G401 (cell line): ENCODE data around the gene CMKLR1. TPM values are rescaled to one million over a fixed set of nuclear protein-coding genes. Genes with fewer than 3 reads are reported as not detected.
A peak's percentile ranks its signal among the peaks of the same experiment; 100 is the strongest.

Experiments
- DNase-seq: peaks from one replicate; pipeline ENCODE4 v3.0.0-alpha.2; 2015; ENCODE audit warnings: low spot score
- in situ Hi-C: cut with HindIII; loops from 2 replicates; pipeline ENCODE4 v1.10.0; 2016; ENCODE audit warnings: low sequenced_read_pairs, mixed read lengths
- total RNA-seq: library from RNA; depleted of rRNA; stranded (reverse); fragments of >200 nt; shearing (Covaris generic); gene quantifications from 2 replicates; pipeline ENCODE4 v1.2.3, GENCODE V29; 2014; rRNA removed

The CMKLR1 gene, protein sequence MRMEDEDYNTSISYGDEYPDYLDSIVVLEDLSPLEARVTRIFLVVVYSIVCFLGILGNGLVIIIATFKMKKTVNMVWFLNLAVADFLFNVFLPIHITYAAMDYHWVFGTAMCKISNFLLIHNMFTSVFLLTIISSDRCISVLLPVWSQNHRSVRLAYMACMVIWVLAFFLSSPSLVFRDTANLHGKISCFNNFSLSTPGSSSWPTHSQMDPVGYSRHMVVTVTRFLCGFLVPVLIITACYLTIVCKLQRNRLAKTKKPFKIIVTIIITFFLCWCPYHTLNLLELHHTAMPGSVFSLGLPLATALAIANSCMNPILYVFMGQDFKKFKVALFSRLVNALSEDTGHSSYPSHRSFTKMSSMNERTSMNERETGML
- total RNA-seq = not detected in 2 replicates

- in situ Hi-C loops = no loop called here
- no peak for DNase-seq
These were observed at the start of gene CMKLR1 for GRCh38 chr12:108338915-108339657. CMKLR1 (minus strand) TSS chr12:108339311; CDS start chr12:108293591, 45,720 bp downstream.

DNA sequence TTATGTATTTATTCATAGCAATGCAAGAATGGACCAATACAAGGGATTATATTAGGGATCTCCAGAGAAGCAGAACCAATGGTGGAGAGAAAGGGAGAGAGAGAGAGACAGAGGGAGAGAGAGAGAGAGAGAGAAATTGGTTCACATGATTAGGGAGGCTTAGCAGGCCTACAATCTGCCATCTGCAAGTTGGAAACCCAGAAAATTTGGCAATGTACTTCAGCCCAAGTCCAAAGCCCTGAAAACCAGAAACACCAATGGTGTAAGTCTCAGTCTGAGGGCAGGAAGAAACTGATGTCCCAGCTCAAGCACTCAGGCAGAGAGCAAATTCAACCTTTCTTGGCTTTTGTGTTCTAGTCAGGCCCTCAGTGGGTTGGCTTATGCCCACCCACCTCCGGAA, 48.7 kb upstream of the CMKLR1 start:
- in situ Hi-C loops = no loop called here
- DNase-seq = peak; percentile 77

DNA sequence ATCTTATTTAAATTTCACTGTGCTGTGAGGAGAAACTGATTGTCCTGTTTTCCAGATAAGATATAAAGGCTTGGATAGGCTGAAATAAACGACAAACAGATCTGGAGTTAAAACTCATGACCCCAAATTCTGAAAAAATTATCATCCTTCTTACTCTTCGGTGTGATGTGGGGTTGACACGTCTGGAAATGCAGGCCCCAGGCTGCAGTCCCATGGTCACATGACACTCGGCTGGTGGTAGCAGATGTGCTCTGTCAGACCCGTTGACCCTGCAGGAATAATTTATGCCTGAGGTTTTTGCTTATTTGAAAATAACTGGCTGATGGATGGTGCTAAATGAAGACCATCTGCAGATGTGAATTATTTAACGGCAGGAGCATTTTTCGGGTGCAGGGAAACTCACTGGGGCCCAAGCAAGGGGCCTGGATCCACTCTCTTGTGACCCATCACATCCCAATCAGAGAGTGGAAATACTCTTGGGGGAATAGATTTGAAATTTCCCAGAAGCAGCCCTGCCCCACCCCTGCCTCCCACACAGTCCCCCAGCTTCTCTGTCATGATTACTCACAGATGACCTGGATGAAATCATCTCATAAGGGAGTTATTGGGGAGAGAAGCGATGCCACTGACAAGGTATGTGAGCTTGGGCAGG, 47.7 kb upstream of the CMKLR1 start:
- no peak for DNase-seq
- in situ Hi-C loops = no loop called here

DNA sequence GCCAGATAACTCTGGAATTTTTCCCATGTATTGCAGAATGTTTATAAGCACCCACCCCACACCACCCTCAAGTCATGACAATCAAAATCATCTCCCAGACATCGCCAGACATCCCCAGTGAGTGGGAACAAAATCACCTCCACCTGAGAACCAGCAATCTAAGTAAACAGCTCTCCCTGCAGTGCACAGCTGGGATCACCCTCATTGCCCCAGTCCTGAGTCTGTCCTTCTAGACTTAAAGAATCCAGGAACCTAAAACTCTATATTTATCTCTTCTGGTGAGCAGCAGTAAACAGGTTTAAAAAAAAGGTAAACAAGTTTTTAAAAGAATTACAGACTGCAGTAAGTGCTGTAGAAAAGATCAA, 43.3 kb upstream of the CMKLR1 start:
- in situ Hi-C loops = no loop called here
- no peak for DNase-seq

GRCh38 chr12:108381787-108382436, 42.8 kb upstream of the CMKLR1 start:
- in situ Hi-C loops = no loop called here
- DNase-seq = peak; percentile 81

- in situ Hi-C loops = no loop called here
- DNase-seq = no peak
These were observed 41.3 kb upstream of the CMKLR1 start for GRCh38 chr12:108380382-108380781.

GRCh38 chr12:108379823-108380222, 40.7 kb upstream of the CMKLR1 start:
- DNase-seq = no peak
- in situ Hi-C loops = no loop called here

DNA sequence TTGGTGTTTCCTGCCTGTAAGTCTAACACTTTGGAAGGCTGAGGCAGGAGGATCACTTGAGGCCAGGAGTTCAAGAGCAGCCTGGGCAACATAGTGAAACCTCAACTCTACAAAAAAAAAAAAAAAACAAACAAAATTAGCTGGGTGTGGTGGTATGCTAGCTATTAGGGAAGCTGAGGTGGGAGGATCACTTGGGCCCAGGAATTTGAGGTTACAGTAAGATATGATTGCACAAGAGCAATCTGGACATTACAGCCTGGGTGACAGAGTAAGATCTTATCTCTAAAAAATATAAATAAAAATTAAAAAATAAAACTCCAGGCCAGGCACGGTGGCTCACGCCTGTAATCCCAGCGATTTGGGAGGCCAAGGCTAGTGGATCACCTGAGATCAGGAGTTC, 39.8 kb upstream of the CMKLR1 start:
- no peak for DNase-seq
- in situ Hi-C loops = no loop called here

DNA sequence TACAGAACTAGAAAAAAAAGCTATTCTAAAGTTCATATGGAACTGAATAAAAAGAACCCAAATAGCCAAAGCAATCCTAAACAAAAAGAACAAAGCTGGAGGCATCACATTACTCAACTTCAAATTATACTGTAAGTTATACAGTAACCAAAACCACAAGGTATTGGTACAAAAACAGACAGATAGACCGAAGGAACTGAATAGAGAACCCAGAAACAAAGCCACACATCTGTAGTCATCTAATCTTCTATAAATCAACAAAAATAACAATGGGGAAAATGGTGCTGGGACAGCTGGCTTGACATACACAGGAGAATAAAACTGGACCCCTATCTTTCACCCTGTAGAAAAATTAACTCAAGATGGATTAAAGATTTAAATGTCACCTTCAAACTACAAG, 38.1 kb upstream of the CMKLR1 start:
- in situ Hi-C loops = no loop called here
- DNase-seq = no peak

- DNase-seq = no peak
- in situ Hi-C loops = no loop called here
These were observed 37.0 kb upstream of the CMKLR1 start for GRCh38 chr12:108375986-108376663.

DNA sequence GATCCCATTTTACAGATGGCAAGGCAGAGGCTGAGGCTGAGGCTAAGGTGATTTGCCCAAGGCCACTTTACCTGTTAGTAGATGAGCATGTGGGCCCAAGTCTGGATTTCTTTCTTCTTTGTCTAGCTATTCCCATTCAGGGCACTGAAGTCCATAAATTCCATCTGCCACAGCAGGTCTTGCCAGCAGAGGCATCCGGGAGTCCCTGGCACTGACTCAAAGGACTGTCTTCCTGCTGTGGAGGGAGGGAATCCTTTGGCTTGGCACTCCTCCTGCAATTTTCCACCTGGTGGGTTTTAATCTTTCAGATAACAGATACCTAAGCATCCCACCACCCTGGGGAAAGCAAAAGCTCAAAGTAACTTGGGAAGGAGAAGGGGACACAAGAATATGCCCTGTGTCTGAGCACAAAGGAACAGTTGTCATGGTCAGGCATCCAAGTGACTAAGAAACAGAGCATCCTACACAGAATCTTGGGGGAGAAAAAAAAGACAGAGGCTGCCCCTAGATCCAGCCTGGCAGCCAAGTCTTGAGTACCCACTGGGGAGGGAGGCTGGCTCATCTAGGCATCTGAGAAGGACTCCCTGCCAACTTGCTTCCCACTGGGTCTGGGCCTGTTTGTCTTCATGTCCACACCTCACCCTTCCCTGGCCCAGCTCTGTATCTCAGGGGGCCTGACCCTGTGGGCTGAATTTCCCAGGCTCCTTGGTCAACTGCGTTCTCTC, 35.6 kb upstream of the CMKLR1 start:
- DNase-seq = peak; percentile 97
- in situ Hi-C loops = no loop called here

DNA sequence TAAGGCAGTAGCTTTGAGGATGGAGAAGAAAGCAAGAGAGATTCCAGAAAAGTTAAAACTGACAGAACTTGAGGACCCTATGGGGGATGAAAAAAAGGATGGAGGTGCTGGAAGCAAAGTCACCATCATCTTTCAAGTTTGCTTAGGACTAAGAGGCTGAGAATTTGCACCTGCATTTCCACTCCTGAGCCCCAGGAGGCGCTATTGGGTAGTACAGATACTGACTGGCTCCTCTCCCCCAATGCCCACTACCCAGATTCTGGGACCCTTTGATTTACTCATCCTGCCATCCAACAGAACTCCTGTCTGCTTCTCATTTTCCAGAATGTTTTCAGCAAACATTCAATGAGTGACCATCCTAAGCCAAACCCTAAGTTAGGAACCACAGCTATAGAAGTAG, 34.0 kb upstream of the CMKLR1 start:
- DNase-seq = no peak
- in situ Hi-C loops = no loop called here

GRCh38 chr12:108371801-108372344, 32.8 kb upstream of the CMKLR1 start:
- peak; percentile 45 for DNase-seq
- in situ Hi-C loops = no loop called here

DNA sequence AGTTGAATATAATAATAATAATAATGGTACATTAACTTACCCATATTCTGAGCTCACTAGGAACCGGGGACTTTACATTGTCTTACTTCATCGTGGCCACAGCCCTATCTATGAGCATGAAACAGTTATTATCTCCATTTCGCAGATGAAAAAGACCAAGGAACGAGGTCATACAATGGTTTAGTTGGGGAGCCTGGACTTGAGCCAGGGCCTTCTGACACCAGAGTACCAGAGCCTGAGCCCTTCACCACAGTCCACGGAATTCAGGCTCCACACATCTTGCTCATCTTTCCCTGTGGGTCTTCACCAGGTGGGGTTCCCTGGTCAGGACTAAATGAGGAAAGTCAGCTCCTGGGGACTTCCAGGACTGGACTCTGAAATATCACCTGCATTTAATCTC, 31.3 kb upstream of the CMKLR1 start:
- in situ Hi-C loops = no loop called here
- no peak for DNase-seq

- in situ Hi-C loops = no loop called here
- DNase-seq = no peak
These were observed 30.8 kb upstream of the CMKLR1 start for GRCh38 chr12:108369736-108370396.

- in situ Hi-C loops = no loop called here
- no peak for DNase-seq
These were observed 29.0 kb upstream of the CMKLR1 start for GRCh38 chr12:108368089-108368488.

GRCh38 chr12:108367436-108367835, 28.3 kb upstream of the CMKLR1 start:
- in situ Hi-C loops = no loop called here
- peak; percentile 94 for DNase-seq

DNA sequence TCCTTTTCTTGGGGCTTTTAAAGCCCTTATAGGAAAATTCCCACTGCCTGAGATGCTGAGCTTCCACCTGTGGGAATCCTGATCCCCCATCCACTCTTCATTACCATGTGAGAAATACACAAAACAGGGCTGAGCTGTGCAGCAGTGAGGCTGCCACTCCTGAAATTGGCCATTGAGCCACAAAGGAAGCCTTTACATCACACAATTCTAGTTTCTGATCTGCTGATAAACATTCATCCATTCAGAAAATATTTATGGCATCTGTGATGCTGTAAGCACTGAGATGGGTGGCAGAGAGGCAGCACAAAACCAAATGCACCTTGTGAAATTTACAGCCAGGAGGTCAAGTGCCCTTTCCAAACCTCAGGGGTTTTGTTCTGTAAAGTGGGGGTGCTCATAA, 26.2 kb upstream of the CMKLR1 start:
- DNase-seq = no peak
- in situ Hi-C loops = no loop called here
